ENCODE results near the gene OR5A2.

Gene OR5A2

GRCh38 chr11:59463190-59463641, 37.0 kb upstream of the OR5A2 start:
- TF ChIP-seq EZH2phosphoT487 (IDR thresholded peaks at IDR 0.05; ENCODE audit: borderline replicate concordance, low read length) (no peak), CTCF (IDR thresholded peaks at IDR 0.05; ENCODE audit: low read depth, low read length, poor library complexity, severe bottlenecking) (no peak)
- Histone ChIP-seq H3K4me1 (ENCODE audit: control insufficient read depth, low read length) (no peaks in the 10 kb centered on the region), H3K9me3 (ENCODE audit: control insufficient read depth, insufficient read depth, low read length) (no peaks in the 10 kb centered on the region), H3F3A (ENCODE audit: control insufficient read depth, insufficient read depth) (no peaks in the 10 kb centered on the region), H3K9me2 (replicated peaks; ENCODE audit: control insufficient read depth, low read length) (no peaks in the 10 kb centered on the region), H3K27ac (ENCODE audit: low read depth, low read length) (no peak overlapping the region), H3K4me3 (ENCODE audit: low read length) (no peak overlapping the region), H3K4me2 (ENCODE audit: low read length) (no peak overlapping the region), H3K36me3 (ENCODE audit: control insufficient read depth, low read length) (no peaks in the 10 kb centered on the region), H4K20me1 (ENCODE audit: control insufficient read depth, insufficient read depth, low read depth, low read length) (no peaks in the 10 kb centered on the region), H3K27me3 (ENCODE audit: control insufficient read depth, low read length) (no peaks in the 10 kb centered on the region), H3K79me2 (ENCODE audit: control insufficient read depth, low read length) (no peaks in the 10 kb centered on the region)

- Histone ChIP-seq H3K27me3 (ENCODE audit: control insufficient read depth, low read length) (peaks cover 6% of the 10 kb centered on the region; the same call in 1 of the 2 replicates), H3K9me3 (ENCODE audit: control insufficient read depth, insufficient read depth, low read length) (no peaks in the 10 kb centered on the region), H3K79me2 (ENCODE audit: control insufficient read depth, low read length) (no peaks in the 10 kb centered on the region), H3K27ac (ENCODE audit: low read depth, low read length) (no peak overlapping the region), H3K36me3 (ENCODE audit: control insufficient read depth, low read length) (no peaks in the 10 kb centered on the region), H3K4me3 (ENCODE audit: low read length) (no peak overlapping the region), H3K4me2 (ENCODE audit: low read length) (no peak overlapping the region), H3K9me2 (replicated peaks; ENCODE audit: control insufficient read depth, low read length) (no peaks in the 10 kb centered on the region), H4K20me1 (ENCODE audit: control insufficient read depth, insufficient read depth, low read depth, low read length) (no peaks in the 10 kb centered on the region), H3F3A (ENCODE audit: control insufficient read depth, insufficient read depth) (no peaks in the 10 kb centered on the region), H3K4me1 (ENCODE audit: control insufficient read depth, low read length) (no peaks in the 10 kb centered on the region)
- TF ChIP-seq EZH2phosphoT487 (IDR thresholded peaks at IDR 0.05; ENCODE audit: borderline replicate concordance, low read length): no peak
Observed at GRCh38 chr11:59459916-59460315, 33.7 kb upstream of the OR5A2 start.

GRCh38 chr11:59456661-59457060, 30.4 kb upstream of the OR5A2 start, which contains the start of gene OR4D6:
OR4D6 (plus strand) TSS chr11:59456961; CDS start chr11:59456961, 0 bp downstream.
- no peak within 1 kb of the TSS for H3K4me2 ChIP-seq (ENCODE audit: low read length)
- no peaks in the 10 kb centered on the region for H3K4me1 ChIP-seq (ENCODE audit: control insufficient read depth, low read length)
- H3K4me3 ChIP-seq (ENCODE audit: low read length): no peak within 1 kb of the TSS

More at GRCh38 chr11:59456661-59457060, 30.4 kb upstream of the OR5A2 start, which contains the start of gene OR4D6:
- Histone ChIP-seq H3K27me3 (ENCODE audit: control insufficient read depth, low read length) (peaks cover 6% of the 10 kb centered on the region; the same call in 1 of the 2 replicates), H3K79me2 (ENCODE audit: control insufficient read depth, low read length) (no peaks in the 10 kb centered on the region), H3K36me3 (ENCODE audit: control insufficient read depth, low read length) (no peaks in the 10 kb centered on the region), H3K9me2 (replicated peaks; ENCODE audit: control insufficient read depth, low read length) (no peaks in the 10 kb centered on the region), H3K9me3 (ENCODE audit: control insufficient read depth, insufficient read depth, low read length) (no peaks in the 10 kb centered on the region), H3K27ac (ENCODE audit: low read depth, low read length) (no peak within 1 kb of the TSS), H3F3A (ENCODE audit: control insufficient read depth, insufficient read depth) (no peaks in the 10 kb centered on the region), H4K20me1 (ENCODE audit: control insufficient read depth, insufficient read depth, low read depth, low read length) (no peaks in the 10 kb centered on the region)
- TF ChIP-seq EZH2phosphoT487 (IDR thresholded peaks at IDR 0.05; ENCODE audit: borderline replicate concordance, low read length): no peak
- TF ChIP-seq CTCF (IDR thresholded peaks at IDR 0.05; ENCODE audit: low read depth, low read length, poor library complexity, severe bottlenecking): no peak

Measured in DOHH2 (cell line).